HUDEP-2 (cell line): ENCODE measurements around the gene TRPM8.

Experiments used
- DNase-seq, 76 experiments: peaks; one replicate each; lab custom pipeline; 2025; ENCODE audit not compliant: unreplicated experiment in 76 of 76; lab: John Stamatoyannopoulos, UW

TRPM8 gene

GRCh38 chr2:234033174-234033573 lies 116.0 kb downstream of the TRPM8 start:
- DNase-seq = no peak

- DNase-seq = no peak
Measured at GRCh38 chr2:234033885-234034284, 116.7 kb downstream of the TRPM8 start.

- no peak for DNase-seq
Measured at GRCh38 chr2:234038076-234038802, 121.1 kb downstream of the TRPM8 start.

- DNase-seq = no peak
Measured at GRCh38 chr2:234044157-234044556, 127.0 kb downstream of the TRPM8 start.

GRCh38 chr2:234046521-234046920 lies 129.3 kb downstream of the TRPM8 start:
- no peak for DNase-seq

GRCh38 chr2:234047361-234047760 lies 130.2 kb downstream of the TRPM8 start:
- DNase-seq = no peak

GRCh38 chr2:234048049-234048448 lies 130.9 kb downstream of the TRPM8 start:
- DNase-seq = no peak

- DNase-seq = no peak
Measured at GRCh38 chr2:234050455-234051135, 133.4 kb downstream of the TRPM8 start, which contains the start of gene SPP2. SPP2 (plus strand) TSS chr2:234050702; CDS start chr2:234050787, 85 bp downstream.

- no peak for DNase-seq
Measured at GRCh38 chr2:234051374-234052070, 134.3 kb downstream of the TRPM8 start.

- DNase-seq = no peak
Measured at GRCh38 chr2:234058881-234059280, 141.7 kb downstream of the TRPM8 start.

GRCh38 chr2:234060236-234060635 lies 143.1 kb downstream of the TRPM8 start:
- DNase-seq = no peak

- DNase-seq = no peak
Measured at GRCh38 chr2:234061624-234062257, 144.6 kb downstream of the TRPM8 start.

- DNase-seq = no peak
Measured at GRCh38 chr2:234066587-234066986, 149.4 kb downstream of the TRPM8 start.
